Testis (tissue), 3 donors: ENCODE data around the gene GCNT1. TPM values are rescaled to one million over a fixed set of nuclear protein-coding genes. Genes with fewer than 3 reads are reported as not detected.

Experiments used
- DNase-seq: peaks from one replicate; pipeline ENCODE4 v3.0.0-alpha.2; 2019
- H3K27ac ChIP-seq, 2 donors: fragments of 200-600 bp; sonication (generic); one replicate each; pipeline ENCODE4 v1.5.1; 2019
- H3K27me3 ChIP-seq: fragments of 200-600 bp; sonication (generic); one replicate; pipeline ENCODE4 v1.5.1; 2019
- H3K36me3 ChIP-seq: fragments of 200-600 bp; sonication (generic); one replicate; pipeline ENCODE4 v1.5.1; 2017; ENCODE audit warnings: low read depth; ENCODE audit errors: missing control alignments
- H3K4me1 ChIP-seq: fragments of 200-600 bp; sonication (generic); one replicate; pipeline ENCODE4 v1.5.1; 2019
- H3K4me3 ChIP-seq, 2 donors: fragments of 200-600 bp; sonication (generic); one replicate each; pipeline ENCODE4 v1.5.1; 2017 to 2019
- H3K9me3 ChIP-seq: fragments of 200-600 bp; sonication (generic); one replicate; pipeline ENCODE4 v1.5.1; 2017
- POLR2A ChIP-seq: fragments of 450-650 bp; IDR thresholded peaks from one replicate; pipeline ENCODE4 v1.6.1; 2017; ENCODE audit warnings: antibody characterized with exemption, mild to moderate bottlenecking, moderate library complexity
- WGBS, 2 donors: methylation state at CpG; one replicate each; pipeline ENCODE4 v1.1.5; 2018; 5-methylcytosine and 5-hydroxymethylcytosine counted together
- intact Hi-C: fragments of 100-400 bp; cut with DNase I; formaldehyde crosslinking; loops from one replicate; pipeline ENCODE4 v1.15.1; 2023; ENCODE audit warnings: low total_unique reads
- polyA plus RNA-seq: library from polyadenylated mRNA; stranded (reverse); fragments of 350-450 nt; fragmentation: Illumina TruSeq; extraction: RNeasy Lipid Tissue Mini Kit (QIAGEN cat#74804); gene quantifications from one replicate; pipeline ENCODE4 v1.2.3, GENCODE V29; 2014; ENCODE audit warnings: low read depth, low replicate concordance; ENCODE audit not compliant: insufficient read depth
- total RNA-seq, 2 donors: library from RNA; depleted of rRNA; stranded (reverse); fragments of >200 nt; gene quantifications; one replicate each; pipeline ENCODE4 v1.2.3, GENCODE V29; 2016
- TF ChIP-seq, protein P1 (sequence below), 3 experiments: fragments of 450-650 bp in 2 of 3; fragments of 200-600 bp in 1 of 3; sonication (generic) in 1 of 3; IDR thresholded peaks; one replicate each; pipeline ENCODE4 v1.5.1; 2016 to 2019; ENCODE audit warnings: antibody characterized with exemption in 3 of 3, mild to moderate bottlenecking in 2 of 3, moderate library complexity in 1 of 3

The GCNT1 gene
- total and polyA plus RNA-seq, 3 donors from 2014 or later = 2.1 to 7.5 (median 6.0) TPM

- H3K27me3 ChIP-seq = no peaks in the 10 kb centered on the region
- 64 to 71% methylated on average over 5 of the region's 5 CpGs for WGBS, 2 donors
- no peaks in the 10 kb centered on the region for H3K4me1 ChIP-seq
- no peaks in the 10 kb centered on the region for H3K36me3 ChIP-seq
- TF ChIP-seq, protein P1, sequence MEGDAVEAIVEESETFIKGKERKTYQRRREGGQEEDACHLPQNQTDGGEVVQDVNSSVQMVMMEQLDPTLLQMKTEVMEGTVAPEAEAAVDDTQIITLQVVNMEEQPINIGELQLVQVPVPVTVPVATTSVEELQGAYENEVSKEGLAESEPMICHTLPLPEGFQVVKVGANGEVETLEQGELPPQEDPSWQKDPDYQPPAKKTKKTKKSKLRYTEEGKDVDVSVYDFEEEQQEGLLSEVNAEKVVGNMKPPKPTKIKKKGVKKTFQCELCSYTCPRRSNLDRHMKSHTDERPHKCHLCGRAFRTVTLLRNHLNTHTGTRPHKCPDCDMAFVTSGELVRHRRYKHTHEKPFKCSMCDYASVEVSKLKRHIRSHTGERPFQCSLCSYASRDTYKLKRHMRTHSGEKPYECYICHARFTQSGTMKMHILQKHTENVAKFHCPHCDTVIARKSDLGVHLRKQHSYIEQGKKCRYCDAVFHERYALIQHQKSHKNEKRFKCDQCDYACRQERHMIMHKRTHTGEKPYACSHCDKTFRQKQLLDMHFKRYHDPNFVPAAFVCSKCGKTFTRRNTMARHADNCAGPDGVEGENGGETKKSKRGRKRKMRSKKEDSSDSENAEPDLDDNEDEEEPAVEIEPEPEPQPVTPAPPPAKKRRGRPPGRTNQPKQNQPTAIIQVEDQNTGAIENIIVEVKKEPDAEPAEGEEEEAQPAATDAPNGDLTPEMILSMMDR (IDR thresholded peaks at IDR 0.05) = no peak
- TF ChIP-seq POLR2A = no peak
- intact Hi-C loops = no loop called here
- DNase-seq = no peak
- H3K9me3 ChIP-seq = no peaks in the 10 kb centered on the region
- no peak overlapping the region for H3K27ac ChIP-seq
- no peak overlapping the region for H3K4me3 ChIP-seq
Observed at GRCh38 chr9:76553680-76554079, 94.7 kb downstream of the GCNT1 start.

Other genes with a start within 250 kb of the GCNT1 start
- 10 to 100 TPM; 39.3 to 41.8 TPM for gene RFK, start 64.8 kb upstream of the GCNT1 start, total RNA-seq
- gene RFK, start 64.8 kb upstream of the GCNT1 start, polyA plus RNA-seq = 69.7 TPM